GM21529 (cell line): ENCODE results near the gene ANKRD33.

Experiments used
- ATAC-seq: cut with Tn5 transposase; IDR thresholded peaks from one replicate; pipeline ENCODE4 v1.9.1; 2021; ENCODE audit not compliant: unreplicated experiment

The ANKRD33 gene, protein sequence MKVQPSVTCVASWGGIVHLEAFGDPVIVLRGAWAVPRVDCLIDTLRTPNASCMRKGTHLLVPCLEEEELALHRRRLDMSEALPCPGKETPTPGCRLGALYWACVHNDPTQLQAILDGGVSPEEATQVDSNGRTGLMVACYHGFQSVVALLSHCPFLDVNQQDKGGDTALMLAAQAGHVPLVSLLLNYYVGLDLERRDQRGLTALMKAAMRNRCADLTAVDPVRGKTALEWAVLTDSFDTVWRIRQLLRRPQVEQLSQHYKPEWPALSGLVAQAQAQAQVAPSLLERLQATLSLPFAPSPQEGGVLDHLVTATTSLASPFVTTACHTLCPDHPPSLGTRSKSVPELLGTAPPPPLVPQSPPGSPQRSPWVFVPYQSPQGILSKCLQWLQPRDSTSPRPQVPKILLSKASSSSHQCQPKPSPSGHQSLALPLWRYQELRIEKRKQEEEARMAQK

GRCh38 chr12:51887476-51888315 is at the start of gene ANKRD33:
ANKRD33 (plus strand) TSS chr12:51888103; CDS start chr12:51888187, 84 bp downstream.
- ATAC-seq, result no peak

- ATAC-seq, result no peak
Measured at GRCh38 chr12:51838762-51839161, 49.1 kb upstream of the ANKRD33 start.

DNA sequence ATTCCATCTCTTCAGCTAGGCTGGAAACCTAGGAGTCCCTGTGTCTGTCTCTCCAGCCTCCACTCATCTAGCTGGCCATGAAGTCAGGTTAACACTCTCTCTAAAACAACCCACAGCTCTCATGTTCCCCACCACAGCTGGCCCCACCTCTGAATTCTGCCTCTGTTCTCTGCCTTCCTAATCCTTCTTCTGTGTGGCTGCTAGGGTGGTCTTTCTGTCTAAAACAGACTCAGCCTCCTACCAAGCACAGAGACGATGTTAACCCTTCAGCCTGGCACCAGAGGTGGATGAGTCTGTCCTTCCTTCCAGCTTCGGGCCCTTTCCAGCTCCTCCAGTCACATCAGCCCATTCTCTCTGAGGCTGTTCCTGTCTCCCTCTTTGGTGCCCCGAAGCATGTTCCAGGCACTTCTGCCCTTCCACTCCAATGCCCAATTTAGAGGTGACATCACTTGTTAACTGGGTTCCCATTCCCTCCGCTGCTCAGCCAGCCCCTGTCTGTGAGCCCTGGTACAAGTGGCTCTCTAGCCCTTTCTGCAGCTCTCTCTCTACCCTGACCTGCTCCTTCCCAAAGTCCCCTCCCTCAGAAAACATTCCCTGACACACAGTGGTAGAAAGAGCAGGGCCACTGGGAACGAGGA is 48.5 kb upstream of the ANKRD33 start:
- no peak for ATAC-seq

DNA sequence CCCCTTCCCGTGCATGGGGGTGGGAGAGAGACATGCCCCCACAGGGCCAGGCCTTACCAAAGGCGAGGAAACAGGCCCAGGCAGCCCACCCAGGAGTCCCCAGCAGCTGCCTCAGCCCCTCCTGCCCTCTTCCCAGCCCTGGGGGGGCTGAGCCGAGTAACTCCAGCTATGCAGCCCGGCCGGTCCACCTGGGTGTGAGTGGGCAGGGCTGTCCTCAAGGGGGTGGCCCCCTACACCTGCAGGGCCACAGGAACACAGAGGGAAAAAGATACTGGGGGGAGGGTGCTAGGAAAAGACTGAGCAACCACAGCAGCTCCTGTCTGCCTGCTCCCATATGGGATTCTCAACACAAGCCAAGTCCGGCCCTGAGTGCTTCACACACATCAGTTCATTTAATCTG is 46.9 kb upstream of the ANKRD33 start:
- no peak for ATAC-seq

DNA sequence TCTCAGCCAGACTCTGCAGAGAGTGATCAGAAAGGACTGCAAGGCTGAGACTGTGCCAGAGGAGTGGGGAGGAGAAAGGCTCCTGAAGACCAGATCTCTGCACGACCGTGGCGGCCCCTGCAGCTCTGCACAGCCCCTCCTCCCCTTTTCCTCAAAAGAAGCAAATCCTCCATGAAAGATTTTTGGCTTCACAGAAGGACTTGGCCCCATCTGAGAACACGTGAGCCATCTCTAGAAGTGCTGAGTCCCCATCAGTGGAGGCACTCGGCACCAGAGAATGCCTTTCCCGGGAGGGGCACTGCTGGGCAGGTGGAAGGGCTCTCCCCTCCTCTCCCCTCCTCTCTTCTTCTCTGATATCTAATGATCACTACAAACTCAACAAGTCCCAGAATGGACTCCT is 46.2 kb upstream of the ANKRD33 start:
- ATAC-seq, result no peak

GRCh38 chr12:51844854-51845253 is 43.0 kb upstream of the ANKRD33 start:
- no peak for ATAC-seq

- no peak for ATAC-seq
Measured at GRCh38 chr12:51845482-51845881, 42.4 kb upstream of the ANKRD33 start.

- ATAC-seq, result no peak
Measured at GRCh38 chr12:51846271-51846691, 41.6 kb upstream of the ANKRD33 start.

GRCh38 chr12:51846911-51847642 is 40.8 kb upstream of the ANKRD33 start:
- ATAC-seq, result no peak

GRCh38 chr12:51847643-51848325 is 40.1 kb upstream of the ANKRD33 start:
- ATAC-seq, result no peak

- ATAC-seq, result no peak
Measured at GRCh38 chr12:51848326-51848727, 39.6 kb upstream of the ANKRD33 start, which contains the start of gene FIGNL2. FIGNL2 (minus strand) TSS chr12:51848718; CDS start chr12:51822413, 26,305 bp downstream.

- no peak for ATAC-seq
Measured at GRCh38 chr12:51848841-51849735, 38.8 kb upstream of the ANKRD33 start.

- no peak for ATAC-seq
Measured at GRCh38 chr12:51850081-51850964, 37.6 kb upstream of the ANKRD33 start.

GRCh38 chr12:51850965-51851299 is 37.0 kb upstream of the ANKRD33 start:
- no peak for ATAC-seq

GRCh38 chr12:51851413-51852124 is 36.3 kb upstream of the ANKRD33 start:
- ATAC-seq, result no peak

- ATAC-seq, result no peak
Measured at GRCh38 chr12:51852404-51853137, 35.3 kb upstream of the ANKRD33 start.
